Measurements from ENCODE around the gene PNPLA7.

- TF ChIP-seq, protein P1, sequence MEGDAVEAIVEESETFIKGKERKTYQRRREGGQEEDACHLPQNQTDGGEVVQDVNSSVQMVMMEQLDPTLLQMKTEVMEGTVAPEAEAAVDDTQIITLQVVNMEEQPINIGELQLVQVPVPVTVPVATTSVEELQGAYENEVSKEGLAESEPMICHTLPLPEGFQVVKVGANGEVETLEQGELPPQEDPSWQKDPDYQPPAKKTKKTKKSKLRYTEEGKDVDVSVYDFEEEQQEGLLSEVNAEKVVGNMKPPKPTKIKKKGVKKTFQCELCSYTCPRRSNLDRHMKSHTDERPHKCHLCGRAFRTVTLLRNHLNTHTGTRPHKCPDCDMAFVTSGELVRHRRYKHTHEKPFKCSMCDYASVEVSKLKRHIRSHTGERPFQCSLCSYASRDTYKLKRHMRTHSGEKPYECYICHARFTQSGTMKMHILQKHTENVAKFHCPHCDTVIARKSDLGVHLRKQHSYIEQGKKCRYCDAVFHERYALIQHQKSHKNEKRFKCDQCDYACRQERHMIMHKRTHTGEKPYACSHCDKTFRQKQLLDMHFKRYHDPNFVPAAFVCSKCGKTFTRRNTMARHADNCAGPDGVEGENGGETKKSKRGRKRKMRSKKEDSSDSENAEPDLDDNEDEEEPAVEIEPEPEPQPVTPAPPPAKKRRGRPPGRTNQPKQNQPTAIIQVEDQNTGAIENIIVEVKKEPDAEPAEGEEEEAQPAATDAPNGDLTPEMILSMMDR (conservative IDR thresholded peaks at IDR 0.05 in 1 of 2, IDR thresholded peaks at IDR 0.05 in 1 of 2; ENCODE audit: extremely low read depth in 1 of 2, insufficient read depth in 1 of 2, low read depth in 1 of 2, low read length in 2 of 2) = no peak
- no peak for TF ChIP-seq EZH2 (IDR thresholded peaks at IDR 0.05; ENCODE audit: borderline replicate concordance, low read length)
Observed at GRCh38 chr9:137545123-137545522, 5.1 kb downstream of the PNPLA7 start.

Measured in mammary epithelial cell (primary cell).